Osteoblast (primary cell): ENCODE measurements around the gene ATP8B3. TPM values are rescaled to one million over a fixed set of nuclear protein-coding genes. Genes with fewer than 3 reads are reported as not detected.

ENCODE experiments used
- DNase-seq: peaks from one replicate; pipeline ENCODE4 v3.0.0; 2011; ENCODE audit warnings: low spot score, mixed read lengths; ENCODE audit not compliant: insufficient read length; ENCODE audit errors: missing footprints
- H2AFZ ChIP-seq: 2 replicates; pipeline ENCODE4 v1.6.0; 2011; ENCODE audit warnings: mild to moderate bottlenecking, low read length
- H3K27ac ChIP-seq: 2 replicates; pipeline ENCODE4 v1.5.1; 2011; ENCODE audit warnings: mild to moderate bottlenecking, low read depth, low read length, moderate library complexity
- H3K27me3 ChIP-seq: 2 replicates; pipeline ENCODE4 v1.6.0; 2012; ENCODE audit warnings: mild to moderate bottlenecking, control low read depth, inconsistent platforms, low read length, moderate library complexity; ENCODE audit not compliant: insufficient read depth
- H3K36me3 ChIP-seq: 2 replicates; pipeline ENCODE4 v1.5.1; 2011; ENCODE audit warnings: mild to moderate bottlenecking, low read length, control low read depth, moderate library complexity; ENCODE audit not compliant: insufficient read depth
- H3K4me1 ChIP-seq: 2 replicates; pipeline ENCODE4 v1.5.1; 2011; ENCODE audit warnings: mild to moderate bottlenecking, low read length, control low read depth, moderate library complexity; ENCODE audit not compliant: insufficient read depth
- H3K4me2 ChIP-seq: 2 replicates; pipeline ENCODE4 v1.6.0; 2011; ENCODE audit warnings: mild to moderate bottlenecking, low read length; ENCODE audit not compliant: insufficient read depth
- H3K4me3 ChIP-seq: fragments of 200-600 bp; sonication (generic); 3 replicates; pipeline ENCODE4 v1.5.1; 2012; ENCODE audit warnings: mild to moderate bottlenecking, low read length, inconsistent platforms; ENCODE audit not compliant: insufficient read depth
- H3K79me2 ChIP-seq: 2 replicates; pipeline ENCODE4 v1.6.0; 2012; ENCODE audit warnings: mild to moderate bottlenecking, low read length, control low read depth, inconsistent platforms; ENCODE audit not compliant: insufficient read depth
- H3K9me3 ChIP-seq: 2 replicates; pipeline ENCODE4 v1.5.1; 2011; ENCODE audit warnings: low read depth, low read length, control low read depth
- H4K20me1 ChIP-seq: 2 replicates; pipeline ENCODE4 v1.6.0; 2012; ENCODE audit warnings: mild to moderate bottlenecking, low read length, control low read depth; ENCODE audit not compliant: insufficient read depth
- CTCF ChIP-seq: IDR thresholded peaks from 2 replicates; pipeline ENCODE4 v1.5.1; 2011; ENCODE audit warnings: mild to moderate bottlenecking, low read depth, low read length, moderate library complexity; ENCODE audit errors: extremely low read depth
- total RNA-seq: library from RNA; depleted of rRNA; stranded (reverse); fragments of >200 nt; gene quantifications from 2 replicates; pipeline ENCODE4 v1.2.3, GENCODE V29; 2012

ATP8B3 gene
- total RNA-seq, 1 donor: 0.72 TPM

- no peaks in the 10 kb centered on the region for H4K20me1 ChIP-seq
- no peaks in the 10 kb centered on the region for H3K9me3 ChIP-seq
- H3K79me2 ChIP-seq: no peaks in the 10 kb centered on the region
- no peak overlapping the region for H3K4me2 ChIP-seq
- H3K27me3 ChIP-seq: no peaks in the 10 kb centered on the region
- TF ChIP-seq CTCF: no peak
- no peak overlapping the region for H3K27ac ChIP-seq
- no peak for DNase-seq
- no peaks in the 10 kb centered on the region for H3K36me3 ChIP-seq
- no peak overlapping the region for H3K4me3 ChIP-seq
- H2AFZ ChIP-seq: no peak overlapping the region
- no peaks in the 10 kb centered on the region for H3K4me1 ChIP-seq
These were observed 4.9 kb downstream of the ATP8B3 start for GRCh38 chr19:1807030-1807694.

GRCh38 chr19:1806184-1807029 is 5.7 kb downstream of the ATP8B3 start:
- Histone ChIP-seq H2AFZ (no peak overlapping the region), H3K4me2 (no peak overlapping the region), H4K20me1 (no peaks in the 10 kb centered on the region), H3K36me3 (no peaks in the 10 kb centered on the region), H3K27ac (no peak overlapping the region), H3K4me1 (no peaks in the 10 kb centered on the region), H3K79me2 (no peaks in the 10 kb centered on the region), H3K27me3 (no peaks in the 10 kb centered on the region), H3K4me3 (no peak overlapping the region), H3K9me3 (no peaks in the 10 kb centered on the region)
- no peak for TF ChIP-seq CTCF
- DNase-seq: no peak

GRCh38 chr19:1805401-1806183 is 6.5 kb downstream of the ATP8B3 start:
- H3K79me2 ChIP-seq: no peaks in the 10 kb centered on the region
- H3K36me3 ChIP-seq: no peaks in the 10 kb centered on the region
- H3K9me3 ChIP-seq: no peaks in the 10 kb centered on the region
- no peak overlapping the region for H3K4me3 ChIP-seq
- H3K27me3 ChIP-seq: no peaks in the 10 kb centered on the region
- no peak for DNase-seq
- H3K4me2 ChIP-seq: no peak overlapping the region
- no peaks in the 10 kb centered on the region for H4K20me1 ChIP-seq
- H3K27ac ChIP-seq: no peak overlapping the region
- TF ChIP-seq CTCF: no peak
- no peaks in the 10 kb centered on the region for H3K4me1 ChIP-seq
- no peak overlapping the region for H2AFZ ChIP-seq

GRCh38 chr19:1804858-1805257 is 7.2 kb downstream of the ATP8B3 start:
- no peaks in the 10 kb centered on the region for H3K79me2 ChIP-seq
- no peak overlapping the region for H3K4me2 ChIP-seq
- no peak for DNase-seq
- H3K4me3 ChIP-seq: no peak overlapping the region
- H3K27ac ChIP-seq: no peak overlapping the region
- no peaks in the 10 kb centered on the region for H3K9me3 ChIP-seq
- no peaks in the 10 kb centered on the region for H3K36me3 ChIP-seq
- TF ChIP-seq CTCF: no peak
- no peaks in the 10 kb centered on the region for H3K27me3 ChIP-seq
- H4K20me1 ChIP-seq: no peaks in the 10 kb centered on the region
- H2AFZ ChIP-seq: no peak overlapping the region
- H3K4me1 ChIP-seq: no peaks in the 10 kb centered on the region
